ENCODE measurements around the gene PSMD8.
"Not testable (repeated sequence)": the region's sequence is repeated elsewhere in the genome, so short reads cannot be mapped to it uniquely, and the experiment has no call there.

Gene PSMD8

DNA sequence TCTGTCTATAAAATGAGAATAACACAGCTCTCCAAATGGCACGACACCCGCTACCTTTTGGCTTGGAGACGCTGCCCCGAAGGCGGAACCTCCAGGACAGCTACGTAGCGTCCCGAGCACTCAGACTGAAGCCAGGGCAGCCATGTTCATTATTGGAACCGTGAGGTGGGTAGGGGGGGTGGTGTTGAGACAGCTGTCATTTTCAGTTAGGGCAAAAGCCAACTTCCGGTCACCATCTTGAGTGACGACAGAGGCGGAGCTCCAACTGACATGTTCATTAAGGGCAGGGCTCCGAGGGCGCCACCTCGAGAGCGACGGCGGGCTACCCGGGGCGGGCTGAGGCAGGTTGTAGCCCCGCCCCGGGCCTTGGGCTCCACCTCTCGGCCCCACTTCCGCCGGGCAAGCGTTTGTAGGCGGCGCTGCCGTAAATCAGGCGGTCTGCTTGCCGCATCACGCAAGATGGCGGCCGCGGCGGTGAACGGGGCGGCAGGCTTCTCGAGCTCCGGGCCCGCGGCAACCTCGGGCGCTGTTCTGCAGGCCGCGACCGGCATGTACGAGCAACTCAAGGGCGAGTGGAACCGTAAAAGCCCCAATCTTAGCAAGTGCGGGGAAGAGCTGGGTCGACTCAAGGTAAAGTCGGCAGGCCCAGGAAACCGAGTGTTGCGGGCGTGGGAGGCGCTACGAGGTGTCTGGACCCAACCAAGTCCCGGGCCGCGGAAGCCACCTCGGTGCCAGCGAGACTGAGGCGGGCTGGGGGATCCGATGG lies at the start of gene PSMD8:
Gene PSMD8, plus strand, starts transcription at position 240 of the 766 bp plus-strand sequence. Its CDS starts 31 bp downstream, at position 271.
- DNase-seq, result peak; percentile 98

DNA sequence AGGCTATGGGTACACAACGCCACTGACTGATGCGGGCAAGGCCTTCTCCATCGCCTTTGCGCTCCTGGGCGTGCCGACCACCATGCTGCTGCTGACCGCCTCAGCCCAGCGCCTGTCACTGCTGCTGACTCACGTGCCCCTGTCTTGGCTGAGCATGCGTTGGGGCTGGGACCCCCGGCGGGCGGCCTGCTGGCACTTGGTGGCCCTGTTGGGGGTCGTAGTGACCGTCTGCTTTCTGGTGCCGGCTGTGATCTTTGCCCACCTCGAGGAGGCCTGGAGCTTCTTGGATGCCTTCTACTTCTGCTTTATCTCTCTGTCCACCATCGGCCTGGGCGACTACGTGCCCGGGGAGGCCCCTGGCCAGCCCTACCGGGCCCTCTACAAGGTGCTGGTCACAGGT lies 47.8 kb upstream of the PSMD8 start:
- DNase-seq, result no peak

DNA sequence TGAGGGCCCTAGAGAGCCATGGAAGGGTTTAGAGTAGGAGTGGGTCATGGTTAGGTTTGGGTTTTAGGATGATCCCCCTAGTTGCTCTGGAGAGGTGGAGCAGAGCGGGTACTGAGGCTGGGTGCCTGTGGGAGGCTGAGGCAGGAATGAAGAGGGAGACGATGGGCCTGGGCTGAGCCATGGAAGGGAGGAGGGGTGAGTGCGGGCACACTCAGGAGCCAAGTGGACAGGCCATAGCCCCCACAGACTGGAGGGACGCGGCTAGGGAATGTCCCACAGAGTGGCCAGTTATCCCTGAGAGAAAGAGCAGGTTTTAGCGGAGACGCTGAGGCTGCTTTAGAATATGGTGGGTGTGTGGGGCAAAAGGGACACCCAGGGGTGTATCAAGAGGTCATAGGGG lies 44.7 kb upstream of the PSMD8 start:
- DNase-seq, result no peak

DNA sequence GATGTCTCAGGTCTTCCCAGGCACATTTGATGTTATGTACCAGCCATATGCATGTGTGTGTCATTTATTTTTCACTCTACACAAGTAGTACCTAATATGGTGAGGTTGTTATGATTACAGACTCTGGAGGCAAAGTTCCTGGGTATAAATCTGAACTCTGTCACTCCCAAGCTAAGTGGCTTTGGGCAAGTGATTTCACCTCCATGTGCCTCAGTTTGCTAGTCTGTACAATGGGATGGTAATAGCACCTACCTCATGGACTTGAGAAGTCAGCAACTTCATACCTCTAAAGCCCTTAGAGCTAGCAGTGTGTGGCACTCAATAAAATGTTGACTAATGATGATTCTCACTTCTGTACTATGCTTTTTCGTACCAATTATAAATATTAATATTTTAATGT lies 42.6 kb upstream of the PSMD8 start:
- no peak for DNase-seq

DNA sequence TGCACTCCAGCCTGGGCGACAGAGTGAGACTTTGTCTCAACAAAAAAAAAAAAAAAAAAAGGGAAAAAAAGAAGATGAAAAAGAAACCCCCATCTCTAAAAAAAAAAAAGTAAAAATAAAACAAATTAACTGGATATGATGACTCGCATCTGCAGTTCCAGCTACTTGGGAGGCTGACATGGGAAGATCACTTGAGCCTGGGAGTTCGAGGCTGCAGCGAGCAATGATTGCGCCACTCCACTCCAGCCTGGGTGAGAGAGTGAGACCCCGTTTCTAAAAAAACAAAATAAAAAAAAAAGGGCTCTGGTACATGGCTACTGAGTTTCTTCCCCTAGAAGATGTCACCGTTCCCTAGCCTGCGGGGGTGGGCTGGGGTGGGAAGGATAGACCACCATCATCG lies 41.1 kb upstream of the PSMD8 start:
- DNase-seq, result no peak

DNA sequence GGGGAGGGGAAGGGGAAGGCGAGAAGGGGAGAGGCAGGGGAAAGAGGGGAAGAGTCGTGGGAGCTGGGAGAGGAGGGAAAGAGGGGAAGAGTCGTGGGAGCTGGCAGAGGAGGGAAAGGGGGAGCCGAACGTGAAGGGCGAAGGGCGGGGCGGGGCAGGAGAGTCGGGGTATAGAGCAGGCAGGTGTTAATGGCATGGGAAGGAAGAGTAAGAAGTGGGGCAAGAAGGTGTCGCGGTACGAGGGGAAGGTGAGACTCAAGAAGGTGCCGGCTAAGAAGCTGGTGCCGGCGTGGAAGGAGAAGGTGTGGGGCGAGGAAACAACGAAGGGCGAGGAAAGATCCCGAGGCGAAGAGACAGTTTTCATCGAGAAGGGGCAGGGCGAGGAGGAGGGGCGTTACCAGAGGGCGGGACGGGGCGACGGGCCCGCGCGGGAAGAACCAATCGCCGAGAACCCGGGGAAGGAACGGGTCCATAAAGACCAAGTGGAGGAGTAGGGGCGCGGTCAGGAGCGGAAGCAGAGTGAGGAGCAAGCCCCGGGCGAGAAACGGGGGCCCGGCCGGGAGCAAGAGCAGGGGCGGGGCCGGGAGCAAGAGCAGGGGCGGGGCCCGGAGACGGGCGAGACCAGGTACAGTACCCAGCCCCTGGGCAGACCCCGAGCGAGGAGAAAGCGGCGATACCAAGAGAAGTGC lies 38.3 kb upstream of the PSMD8 start:
- DNase-seq, result peak; percentile 96 to 97

DNA sequence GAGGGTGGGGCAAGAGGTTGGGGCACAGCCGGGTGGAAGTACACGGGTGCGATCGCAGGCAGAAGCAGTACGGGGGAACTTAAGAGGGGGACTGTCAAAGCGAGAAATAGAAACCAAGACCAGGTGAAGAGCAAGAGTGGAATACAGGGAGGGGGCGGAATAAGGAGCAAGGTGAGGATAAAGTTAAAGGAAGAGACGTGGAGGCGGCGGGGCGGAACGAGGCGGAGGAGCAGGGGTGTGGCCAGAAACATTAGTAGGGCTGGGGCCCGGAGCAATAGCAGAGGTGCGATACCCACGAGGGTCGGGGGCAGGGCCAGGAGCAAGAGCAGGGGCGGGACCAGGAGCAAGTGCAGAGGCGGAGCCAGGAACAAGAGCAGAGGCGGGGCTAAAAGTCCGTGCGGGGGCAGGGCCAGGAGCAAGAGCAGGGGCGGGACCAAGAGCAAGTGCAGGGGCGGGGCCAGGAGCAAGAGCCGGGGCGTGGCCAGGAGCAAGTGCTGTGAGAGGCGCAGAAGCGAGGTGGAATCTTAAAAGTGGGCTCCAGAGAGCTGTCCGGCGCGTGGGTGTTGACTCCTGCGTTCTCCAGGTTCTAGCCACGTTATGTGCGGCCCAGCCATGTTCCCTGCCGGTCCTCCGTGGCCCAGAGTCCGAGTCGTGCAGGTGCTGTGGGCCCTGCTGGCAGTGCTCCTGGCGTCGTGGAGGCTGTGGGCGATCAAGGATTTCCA lies 37.6 kb upstream of the PSMD8 start:
- DNase-seq, result peak; percentile 95 to 97

DNA sequence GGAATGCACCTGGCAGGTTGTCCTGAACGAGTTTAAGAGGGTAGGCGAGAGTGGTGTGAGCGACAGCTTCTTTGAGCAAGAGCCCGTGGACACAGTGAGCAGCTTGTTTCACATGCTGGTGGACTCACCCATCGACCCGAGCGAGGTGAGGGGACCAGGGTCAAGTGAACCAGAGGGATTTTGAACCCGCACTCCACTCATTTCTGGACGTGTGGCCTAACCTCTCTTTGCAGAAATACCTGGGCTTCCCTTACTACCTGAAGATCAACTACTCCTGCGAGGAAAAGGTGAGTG lies 37.1 kb upstream of the PSMD8 start:
- DNase-seq, result peak in 1 of 2 donors; percentile 26

DNA sequence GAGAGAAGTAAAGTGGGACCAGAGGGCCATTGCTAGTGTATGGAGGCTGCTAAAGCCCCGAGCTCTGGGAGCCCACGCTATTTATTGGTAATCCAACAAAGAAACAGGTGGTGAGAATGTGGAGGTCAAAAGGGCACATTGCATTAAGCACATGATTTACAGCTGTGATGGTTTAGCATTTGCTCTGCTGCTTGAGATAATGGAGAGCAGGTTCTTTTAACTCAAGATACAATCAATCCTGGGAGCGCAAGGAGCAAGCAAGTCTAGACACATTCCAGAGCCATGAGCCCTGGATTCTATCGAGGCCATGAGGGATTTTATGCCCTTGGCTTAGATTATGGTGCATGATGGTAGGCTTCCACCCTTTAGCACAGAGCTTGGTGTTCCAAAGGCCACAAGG lies 35.4 kb upstream of the PSMD8 start:
- not testable (repeated sequence) for DNase-seq

DNA sequence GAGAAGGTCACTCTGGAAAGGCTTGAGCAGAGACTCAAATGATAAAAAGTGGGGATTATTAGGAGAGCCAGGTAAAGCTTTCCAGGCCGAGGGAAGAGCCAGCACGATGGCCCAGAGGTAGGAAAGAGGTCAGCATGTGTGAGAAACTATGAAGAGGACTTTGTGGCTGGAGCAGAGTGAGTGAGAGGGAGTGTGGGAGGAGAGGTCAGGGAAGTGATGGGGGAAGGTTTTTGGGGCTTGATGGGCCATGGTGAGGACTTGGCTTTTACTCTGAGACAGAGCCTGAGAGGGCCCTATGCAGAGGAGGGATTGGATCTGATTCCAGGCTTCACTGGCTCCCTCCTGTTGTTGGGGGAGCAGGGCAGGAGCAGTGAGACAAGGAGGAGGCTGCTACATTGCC lies 33.4 kb upstream of the PSMD8 start:
- no peak for DNase-seq

DNA sequence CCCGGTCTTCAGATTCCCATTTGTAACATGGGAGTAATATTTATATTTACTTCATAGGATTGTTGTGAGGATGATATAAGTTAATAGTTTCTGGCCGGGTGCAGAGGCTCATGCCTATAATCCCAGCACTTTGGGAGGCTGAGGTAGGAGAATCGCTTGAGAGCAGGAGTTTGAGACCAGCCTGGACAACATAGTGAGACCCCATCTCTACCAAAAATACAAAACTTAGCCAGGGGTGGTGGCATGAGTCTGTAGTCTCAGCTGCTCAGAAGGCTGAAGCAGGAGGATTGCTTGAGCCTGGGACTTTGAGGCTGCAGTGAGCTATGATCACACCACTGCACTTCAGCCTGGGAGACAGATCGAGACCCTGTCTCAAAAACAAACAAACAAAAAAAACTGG lies 27.5 kb upstream of the PSMD8 start:
- no peak for DNase-seq

DNA sequence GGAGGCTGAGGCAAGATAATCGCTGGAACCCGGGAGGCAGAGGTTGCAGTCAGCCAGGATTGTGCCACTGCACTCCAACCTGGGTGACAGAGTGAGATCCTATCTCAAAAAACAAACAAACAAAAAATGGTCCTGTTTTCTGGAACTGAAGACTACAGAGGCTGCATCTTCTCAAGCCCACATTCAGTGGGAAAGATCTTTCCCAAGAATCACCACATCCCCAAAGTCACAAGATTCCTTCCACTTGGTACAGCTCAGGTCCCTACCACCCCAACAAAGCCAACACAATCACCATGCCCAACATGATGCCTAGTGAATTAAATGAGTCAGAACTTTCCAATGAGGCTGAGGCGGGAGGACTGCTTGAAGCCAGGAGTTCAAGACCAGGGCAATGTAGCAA lies 23.5 kb upstream of the PSMD8 start:
- no peak for DNase-seq

DNA sequence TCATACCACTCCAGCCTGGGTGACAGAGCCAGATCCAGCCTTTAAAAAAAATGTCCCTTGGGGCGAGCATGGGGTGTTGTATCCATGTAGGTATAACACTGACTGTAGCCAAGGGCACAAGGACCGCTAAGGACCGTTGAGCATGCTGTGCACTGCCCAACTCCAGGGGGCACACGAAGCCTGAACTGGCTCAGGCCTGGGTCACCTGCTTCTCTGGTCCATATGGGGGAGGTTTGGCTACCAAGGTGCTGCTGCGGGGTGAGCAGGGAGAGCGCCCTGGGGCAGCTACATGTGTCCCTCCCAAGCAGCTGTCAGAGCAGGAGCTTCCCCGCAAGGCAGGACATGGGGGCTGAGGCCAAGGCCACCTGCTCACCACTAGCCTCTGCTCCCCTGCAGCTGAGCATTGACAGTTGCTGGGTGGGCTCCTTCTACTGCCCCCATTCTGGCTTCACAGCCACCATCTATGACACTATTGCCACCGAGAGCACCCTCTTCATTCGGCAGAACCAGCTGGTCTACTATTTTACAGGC lies 22.4 kb upstream of the PSMD8 start:
- no peak for DNase-seq

DNA sequence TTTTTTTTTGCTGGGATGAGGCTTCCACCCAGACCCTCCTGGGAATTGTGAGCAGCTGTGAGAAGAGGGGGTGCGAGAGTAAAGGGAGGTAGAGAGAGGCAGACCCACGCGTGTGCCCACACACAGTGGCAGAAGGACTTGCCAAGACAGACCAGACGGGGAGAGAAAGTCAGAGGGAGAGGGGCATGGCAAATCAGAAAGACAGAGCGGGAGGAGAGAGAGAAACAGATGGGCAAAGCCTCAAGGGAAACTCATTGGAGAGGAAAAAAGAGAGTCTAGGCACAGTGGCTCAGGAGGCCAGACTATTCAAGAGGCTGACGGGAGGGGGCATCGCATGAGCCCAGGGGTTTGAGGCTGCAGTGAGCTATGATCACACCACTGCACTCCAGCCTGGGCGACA lies 21.8 kb upstream of the PSMD8 start:
- no peak for DNase-seq

DNA sequence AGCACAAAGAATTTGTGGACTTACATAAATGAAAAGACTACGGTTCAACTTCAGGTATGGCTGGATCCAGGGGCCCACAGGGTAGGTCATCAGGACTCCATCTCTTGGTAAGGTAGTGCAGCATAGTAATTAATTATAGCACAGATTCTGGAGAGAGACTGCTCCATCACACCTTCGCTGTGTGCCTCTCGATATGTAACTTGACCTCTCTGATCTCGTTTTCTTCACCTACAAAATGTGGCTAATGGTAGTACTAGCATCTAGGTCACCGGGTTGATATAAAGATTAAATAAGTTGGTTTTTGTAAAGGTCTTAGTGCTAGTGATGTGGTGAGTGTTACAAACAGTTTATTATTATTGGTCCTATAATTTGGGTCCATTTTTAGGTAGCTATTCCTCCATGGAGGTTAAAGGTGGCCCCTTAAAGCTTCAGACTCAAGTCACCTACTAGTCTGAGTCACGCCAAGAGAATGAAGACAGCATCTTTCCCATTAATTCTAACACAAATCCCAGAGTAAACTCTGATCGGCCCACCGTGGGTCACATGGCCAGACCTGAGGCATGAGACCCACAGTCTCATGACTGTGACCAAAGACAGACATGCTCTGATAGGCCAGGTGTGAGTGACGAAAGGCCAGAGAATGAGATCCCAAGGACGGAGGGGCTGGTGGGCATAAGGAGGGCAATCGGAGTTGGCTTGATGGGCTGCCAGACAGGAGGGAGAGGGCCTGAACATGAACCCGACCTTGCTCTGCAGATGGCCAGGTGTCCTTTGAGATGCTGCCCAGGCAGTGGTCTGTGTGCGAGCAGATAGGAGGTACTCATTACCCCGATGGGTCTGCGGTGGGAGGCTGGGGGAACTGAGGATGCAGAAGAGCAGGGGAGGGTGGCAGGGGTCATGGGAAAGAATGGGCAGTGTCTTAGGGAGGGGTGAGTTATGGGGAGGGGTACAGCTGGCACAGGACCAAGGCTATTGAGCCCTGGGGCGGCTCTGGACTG lies 18.3 kb upstream of the PSMD8 start:
- DNase-seq, result no peak

DNA sequence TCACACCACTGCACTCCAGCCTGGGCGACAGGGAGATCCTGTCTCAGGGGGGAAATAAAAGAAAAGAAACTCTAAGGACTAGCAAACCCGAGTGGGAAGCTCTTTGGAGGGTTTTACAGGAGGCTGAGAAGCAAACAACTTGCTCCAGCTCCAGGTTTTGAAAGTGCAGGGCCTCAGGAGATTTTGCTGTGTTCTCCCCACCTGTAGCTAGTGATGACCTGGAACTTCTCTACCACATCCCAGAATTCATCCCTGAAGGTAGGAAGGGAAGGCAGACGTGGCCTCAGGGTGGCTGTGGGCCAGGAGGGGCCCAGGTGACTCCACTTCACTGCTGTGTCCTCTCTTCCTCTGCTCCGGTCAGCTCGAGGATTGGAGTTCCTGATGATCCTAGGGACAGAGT lies 16.3 kb upstream of the PSMD8 start:
- DNase-seq, result no peak

DNA sequence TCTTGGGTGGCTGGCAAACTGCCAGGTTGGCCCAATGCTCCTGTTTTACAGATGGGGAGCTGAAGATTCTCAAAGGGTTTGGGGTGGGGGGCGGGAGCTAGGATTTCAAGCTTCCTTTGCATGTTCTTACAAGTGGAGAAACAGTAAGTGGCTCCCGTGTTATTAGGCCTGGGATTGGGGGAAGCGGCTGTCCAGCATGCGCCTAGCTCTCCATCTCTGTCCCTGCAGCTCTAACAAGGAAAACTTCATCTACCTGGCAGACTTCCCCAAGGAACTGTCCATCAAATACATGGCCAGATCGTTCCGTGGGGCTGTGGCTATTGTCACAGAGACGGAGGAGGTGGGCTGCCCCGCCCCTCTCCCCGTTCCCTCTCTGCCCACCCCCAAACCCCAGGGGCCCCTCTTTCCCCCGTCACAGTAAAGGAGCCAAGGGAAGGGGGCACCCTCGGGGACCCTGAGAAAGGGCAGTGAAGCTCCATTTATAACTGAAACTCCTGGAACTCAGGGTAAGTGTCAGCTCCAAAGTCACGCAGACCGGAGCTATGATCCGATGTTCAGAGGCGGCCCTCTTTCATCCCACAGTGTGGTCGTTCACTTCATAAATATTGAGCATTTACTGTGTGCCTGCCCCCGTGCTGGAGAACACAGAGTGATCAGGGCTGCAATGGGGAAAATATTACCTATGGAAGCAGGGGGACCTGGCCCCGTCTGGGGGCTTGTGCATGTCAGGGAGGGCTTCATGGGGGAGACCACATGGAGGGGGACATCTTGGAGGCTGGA lies 14.9 kb upstream of the PSMD8 start:
- DNase-seq, result no peak

DNA sequence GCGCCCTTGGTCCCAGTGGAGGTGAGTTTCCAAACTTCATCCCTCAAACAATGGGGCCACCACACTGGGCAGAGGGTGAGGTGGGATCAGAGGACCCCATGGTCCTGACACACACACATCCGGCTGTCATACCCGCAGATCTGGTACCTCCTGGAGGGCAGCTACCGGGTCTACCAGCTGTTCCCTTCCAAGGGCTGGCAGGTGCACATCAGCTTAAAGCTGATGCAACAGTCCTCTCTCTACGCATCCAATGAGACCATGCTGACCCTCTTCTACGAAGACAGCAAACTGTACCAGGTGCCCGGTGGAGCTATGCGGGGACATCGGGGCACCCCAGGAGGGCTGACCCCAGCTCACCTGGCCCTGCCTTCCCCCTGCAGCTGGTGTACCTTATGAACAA lies 14.0 kb upstream of the PSMD8 start:
- no peak for DNase-seq

DNA sequence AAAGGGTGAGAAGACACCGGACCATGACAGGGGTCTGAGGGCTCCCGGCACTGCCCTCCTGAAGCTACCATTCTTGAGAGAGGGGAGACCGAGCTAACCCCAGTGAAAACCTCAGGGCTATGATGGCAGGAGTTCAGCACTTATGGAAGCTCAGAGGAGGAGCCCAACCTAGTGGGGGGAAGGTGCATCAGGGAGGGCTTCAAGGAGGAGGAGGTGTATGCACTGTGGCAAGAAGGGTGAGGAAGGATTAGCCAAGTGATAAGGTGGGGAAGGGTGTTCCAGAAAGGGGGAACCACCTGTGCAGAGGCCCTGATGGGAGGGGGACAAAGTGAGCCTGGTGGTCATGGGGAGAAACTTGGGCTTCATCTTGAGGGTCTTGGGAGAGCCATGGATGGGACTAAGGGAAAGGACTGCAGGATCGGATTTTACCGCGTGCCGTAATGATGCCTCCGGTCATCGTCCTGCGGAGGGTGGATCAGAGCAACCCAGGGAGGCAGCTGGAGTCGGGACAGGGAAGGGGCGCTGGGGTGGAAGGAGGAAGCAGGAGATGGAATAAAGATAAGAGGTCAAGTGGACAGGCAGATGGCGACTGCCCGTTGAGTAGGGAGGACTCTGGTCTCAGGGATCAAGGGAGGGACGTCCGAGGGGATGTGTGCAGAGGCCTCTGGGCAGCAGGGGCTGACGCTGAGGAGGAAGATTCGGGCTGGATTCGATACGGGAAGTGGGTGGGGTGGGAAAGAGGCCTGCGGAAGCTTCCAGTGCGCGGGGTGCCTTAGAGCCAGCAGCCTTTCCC lies 13.3 kb upstream of the PSMD8 start:
- no peak for DNase-seq

DNA sequence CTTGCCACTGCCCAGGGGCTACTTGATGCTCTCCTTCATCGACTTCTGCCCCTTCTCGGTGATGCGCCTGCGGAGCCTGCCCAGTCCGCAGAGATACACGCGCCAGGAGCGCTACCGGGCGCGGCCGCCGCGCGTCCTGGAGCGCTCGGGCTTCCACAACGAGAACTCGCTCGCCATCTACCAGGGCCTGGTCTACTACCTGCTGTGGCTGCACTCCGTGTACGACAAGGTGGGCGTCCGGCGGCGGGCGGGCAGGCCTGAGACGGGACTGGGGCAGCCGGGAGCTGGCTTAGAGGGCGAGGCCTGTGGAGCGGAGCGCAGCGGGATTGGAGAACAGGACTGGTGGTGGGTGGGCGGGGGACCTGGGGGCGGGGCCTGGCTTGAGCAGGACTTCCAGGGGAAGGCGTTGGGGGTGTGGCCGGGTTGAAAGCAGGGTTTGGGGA lies 12.7 kb upstream of the PSMD8 start:
- DNase-seq, result peak; percentile 71 to 81

Measured in stimulated activated CD4-positive, alpha-beta T cell treated with anti-CD3 and anti-CD28 coated beads, Interleukin-2, amount 100 ng/mL, for 24 hours (primary cell).